GM12878 (cell line): ENCODE results near the gene ITPKB. TPM values are rescaled to one million over a fixed set of nuclear protein-coding genes. Genes with fewer than 3 reads are reported as not detected.

ENCODE experiments used
- ATAC-seq: fragments of 200-7000 bp; cut with Tn5 transposase; 3 replicates; pipeline ENCODE4 v1.9.1; 2020; ENCODE audit warnings: mild to moderate bottlenecking, moderate library complexity
- BruUV-seq: library from RNA; stranded (reverse); fragments of 400-500 nt; replicated peaks from 2 replicates; lab custom pipeline; 2021; lab: Mats Ljungman, UMichigan
- CTCF ChIA-PET: fragments of 300-600 bp; sonication (Branson Sonifier 250); formaldehyde crosslinking; extraction: SDS; loops from one replicate; lab custom pipeline; 2021; ENCODE audit warnings: inconsistent platforms; lab: Yijun Ruan, JAX
- POLR2A ChIA-PET: fragments of 350-600 bp; formaldehyde crosslinking; extraction: SDS; loops from one replicate; lab custom pipeline; 2021; ENCODE audit warnings: inconsistent platforms; lab: Charles Lee
- RAD21 ChIA-PET: fragments of 300-600 bp; sonication (Branson Sonifier 250); formaldehyde crosslinking; loops from one replicate; lab custom pipeline; 2023; ENCODE audit warnings: antibody characterized with exemption; ENCODE audit not compliant: unreplicated experiment; lab: Charles Lee
- SMC1A ChIA-PET: fragments of 300-600 bp; sonication (Branson Sonifier 250); formaldehyde crosslinking; loops from one replicate; lab custom pipeline; 2023; ENCODE audit not compliant: unreplicated experiment, uncharacterized antibody; lab: Charles Lee
- DNase-seq: peaks from one replicate; pipeline ENCODE4 v3.0.0-alpha.2; 2011; ENCODE audit warnings: low read depth, low spot score
- FAIRE-seq: peaks from 3 replicates; lab custom pipeline; 2011; peaks lifted over from hg19 to GRCh38; lab: Jason Lieb, UNC
- H2AFZ ChIP-seq: 2 replicates; pipeline ENCODE4 v1.6.0; 2011; ENCODE audit warnings: low read depth, low read length, control low read depth; ENCODE audit not compliant: control insufficient read depth
- H3K27ac ChIP-seq: 2 replicates; pipeline ENCODE4 v1.5.1; 2011; ENCODE audit warnings: control low read depth; ENCODE audit not compliant: control insufficient read depth, insufficient read depth
- H3K27me3 ChIP-seq, 2 experiments: replicated peaks in 1 of 2; 2 replicates each; pipeline versions ENCODE4 v1.6.0 to v1.6.1; 2011; ENCODE audit warnings: low read length in 1 of 2; ENCODE audit not compliant: control insufficient read depth in 2 of 2, insufficient read depth in 2 of 2
- H3K36me3 ChIP-seq, 2 experiments: 2 replicates each; pipeline ENCODE4 v1.5.1; 2011; ENCODE audit warnings: low read length in 1 of 2; ENCODE audit not compliant: control insufficient read depth in 2 of 2, insufficient read depth in 2 of 2
- H3K4me1 ChIP-seq: 2 replicates; pipeline ENCODE4 v1.6.1; 2011; ENCODE audit warnings: mild to moderate bottlenecking, low read length, moderate library complexity, mixed read lengths; ENCODE audit not compliant: control insufficient read depth, insufficient read depth
- H3K4me2 ChIP-seq: 2 replicates; pipeline ENCODE4 v1.6.0; 2011; ENCODE audit warnings: control low read depth; ENCODE audit not compliant: control insufficient read depth, insufficient read depth
- H3K4me3 ChIP-seq: fragments of 200-600 bp; sonication (generic); 2 replicates; pipeline ENCODE4 v1.5.1; 2016
- H3K79me2 ChIP-seq: 2 replicates; pipeline ENCODE4 v1.6.0; 2011; ENCODE audit warnings: low read length; ENCODE audit not compliant: control insufficient read depth, insufficient read depth
- H3K9ac ChIP-seq: 2 replicates; pipeline ENCODE4 v1.8.0; 2011; ENCODE audit warnings: low read length, control low read depth, mixed read lengths; ENCODE audit not compliant: control insufficient read depth, insufficient read depth
- H3K9me3 ChIP-seq: replicated peaks from 3 replicates; pipeline ENCODE4 v1.5.1; 2011; ENCODE audit warnings: mild to moderate bottlenecking, low read length; ENCODE audit not compliant: control insufficient read depth, insufficient read depth
- H4K20me1 ChIP-seq: 2 replicates; pipeline ENCODE4 v1.6.0; 2011; ENCODE audit not compliant: control insufficient read depth, insufficient read depth
- MAX ChIP-seq: IDR thresholded peaks from 2 replicates; pipeline ENCODE4 v1.6.1; 2012; ENCODE audit warnings: low read depth, low read length, improper control_type of control experiment
- NFYA ChIP-seq: IDR thresholded peaks from 2 replicates; pipeline ENCODE4 v1.6.1; 2011; ENCODE audit warnings: low read depth, mild to moderate bottlenecking, low read length, improper control_type of control experiment, borderline replicate concordance
- SUZ12 ChIP-seq: fragments of 200-600 bp; sonication (generic); IDR thresholded peaks from one replicate; pipeline ENCODE4 v1.6.1; 2018; ENCODE audit warnings: antibody characterized with exemption, mild to moderate bottlenecking; ENCODE audit not compliant: unreplicated experiment
- ZBTB33 ChIP-seq: fragments of 450-650 bp; IDR thresholded peaks from 2 replicates; pipeline ENCODE4 v1.6.1; 2017; ENCODE audit warnings: mild to moderate bottlenecking
- WGBS: methylation state at CpG from one replicate; pipeline ENCODE4 v1.1.6; 2016; ENCODE audit warnings: low lambda C conversion rate; ENCODE audit not compliant: insufficient replicate concordance, insufficient coverage; ENCODE audit errors: missing lambda C conversion rate; 5-methylcytosine and 5-hydroxymethylcytosine counted together
- in situ Hi-C: fragments of 300-500 bp; cut with MboI; formaldehyde crosslinking; loops from 9 replicates; pipeline ENCODE4 v1.14.3; 2018; ENCODE audit warnings: mixed read lengths
- intact Hi-C: fragments of 100-400 bp; cut with micrococcal nuclease; formaldehyde crosslinking; loops from one replicate; pipeline ENCODE4 v1.14.2; 2022; ENCODE audit not compliant: unreplicated experiment
- polyA plus RNA-seq, 11 experiments: library from polyadenylated mRNA; depleted of rRNA in 4 of 11; unstranded in 6 of 11; stranded (reverse) in 5 of 11; fragments of >200 nt; fragmentation: Nextera tagmentation in 4 of 11; fragmentation: Illumina TruSeq in 1 of 11; extraction: Ambion mirVana in 4 of 11; extraction: Trizol in 1 of 11; gene quantifications; 1 replicate in 1 of 11; 2 replicates in 10 of 11; pipeline versions ENCODE4 v1.2.1 to v1.2.3, GENCODE V29; 2011 to 2016; ENCODE audit warnings: inconsistent platforms in 2 of 11, missing spikeins in 2 of 11, low read depth in 1 of 11
- total RNA-seq, 4 experiments: library from RNA; depleted of rRNA in 3 of 4; stranded (reverse); fragments of >200 nt in 3 of 4; fragmentation: Illumina TruSeq in 1 of 4; extraction: Trizol in 1 of 4; gene quantifications; 2 replicates each; pipeline versions ENCODE4 v1.2.1 to v1.2.3, GENCODE V29; 2013 to 2021

Gene ITPKB
- total and polyA plus RNA-seq, 10 of the 15 experiments (the other 5 are each of a cell fraction or from before 2014, with no cell fraction given), result 1.3 to 38.7 (median 12.9) TPM

- peak overlapping the region; percentile 65 for H3K4me3 ChIP-seq
- ATAC-seq (no peak), DNase-seq (no peak), FAIRE-seq (no peak)
- peaks cover 37% of the 10 kb centered on the region for H3K4me1 ChIP-seq
- peak overlapping the region; percentile 85 for H3K4me2 ChIP-seq
- ChIA-PET POLR2A (interaction anchor here (0.9 to 3.0 kb wide), 10 partner anchors 9 to 94 kb away, joined by 3 to 20 read pairs (median 6); partner anchors contain the start of gene ITPKB), SMC1A (interaction anchor here (0.6 to 3.1 kb wide), 13 partner anchors 10 to 90 kb away, joined by 3 to 21 read pairs (median 7); partner anchors contain the start of gene ITPKB), RAD21 (interaction anchor here (0.6 to 3.0 kb wide), 9 partner anchors 9 to 95 kb away, joined by 3 to 17 read pairs (median 9); partner anchors contain the start of gene ITPKB), CTCF (interaction anchor here (1.2 to 2.2 kb wide), 6 partner anchors 9 to 97 kb away, joined by 3 to 6 read pairs (median 5); no protein-coding TSS in a partner anchor)
- BruUV-seq, result TSS peak; percentile 3
- no peak overlapping the region for H2AFZ ChIP-seq
- intact Hi-C loops (loop anchor here (10.0 kb wide), 1 partner anchor 326 kb away; the partner anchor contains the start of gene PARP1), in situ Hi-C loops (loop anchor here (10.0 kb wide), 1 partner anchor 94 kb away; no protein-coding TSS in a partner anchor)
- H3K27ac ChIP-seq, result peak overlapping the region; percentile 59; the same call in 1 of the 2 replicates
- no peaks in the 10 kb centered on the region for H4K20me1 ChIP-seq
- WGBS, result 48% methylated on average over 3 of the region's 3 CpGs
- H3K36me3 ChIP-seq, result peaks cover 0 to 24% of the 10 kb centered on the region in 2 experiments
- peak overlapping the region; percentile 24; the same call in 1 of the 2 replicates for H3K9ac ChIP-seq
- H3K9me3 ChIP-seq, result no peaks in the 10 kb centered on the region
- no peak for TF ChIP-seq MAX
- TF ChIP-seq ZBTB33, result no peak
- no peak for TF ChIP-seq SUZ12
- TF ChIP-seq NFYA, result no peak
- H3K27me3 ChIP-seq, result no peaks in the 10 kb centered on the region
- H3K79me2 ChIP-seq, result peaks cover 96% of the 10 kb centered on the region
These were observed 8.2 kb downstream of the ITPKB start for GRCh38 chr1:226730836-226731235.
